HepG2 (cell line): ENCODE results near the gene DYNC1LI1.

Source experiments
- DPF2 ChIP-seq: sonication (generic); formaldehyde crosslinking; IDR thresholded peaks from 2 replicates; pipeline ENCODE4 v1.4.0; 2020; ENCODE audit warnings: mild to moderate bottlenecking, low read depth, missing genetic modification reagents, borderline replicate concordance
- ETS1 ChIP-seq: sonication (generic); formaldehyde crosslinking; IDR thresholded peaks from 2 replicates; pipeline ENCODE4 v1.4.0; 2020; ENCODE audit warnings: missing genetic modification reagents
- GFI1 ChIP-seq: sonication (generic); formaldehyde crosslinking; IDR thresholded peaks from 2 replicates; pipeline ENCODE4 v1.5.0; 2020; ENCODE audit warnings: missing genetic modification reagents, mild to moderate bottlenecking, borderline replicate concordance
- HNF4G ChIP-seq, 2 experiments: sonication (generic) in 1 of 2; formaldehyde crosslinking in 1 of 2; IDR thresholded peaks; 2 replicates each; pipeline versions ENCODE4 v1.4.0 to v1.6.1; 2011 to 2020; ENCODE audit warnings: borderline replicate concordance in 2 of 2, low read depth in 2 of 2, mild to moderate bottlenecking in 2 of 2, low read length in 1 of 2, missing genetic modification reagents in 1 of 2, moderate library complexity in 1 of 2
- NR2F6 ChIP-seq, 2 experiments: IDR thresholded peaks; 2 replicates each; pipeline ENCODE4 v1.6.1; 2016; ENCODE audit warnings: antibody characterized with exemption in 1 of 2, mild to moderate bottlenecking in 1 of 2
- REST ChIP-seq, 2 experiments: IDR thresholded peaks; 2 replicates each; pipeline ENCODE4 v1.6.1; 2011 to 2012; ENCODE audit warnings: low read length in 2 of 2, borderline replicate concordance in 1 of 2, low read depth in 1 of 2, mild to moderate bottlenecking in 1 of 2, moderate library complexity in 1 of 2
- TOPORS ChIP-seq: sonication (generic); formaldehyde crosslinking; IDR thresholded peaks from 2 replicates; pipeline ENCODE4 v1.8.0; 2023; ENCODE audit warnings: mild to moderate bottlenecking, missing genetic modification reagents
- ZNF367 ChIP-seq: sonication (generic); formaldehyde crosslinking; IDR thresholded peaks from 2 replicates; pipeline ENCODE4 v1.4.0; 2020; ENCODE audit warnings: missing genetic modification reagents, borderline replicate concordance
- ZNF773 ChIP-seq: sonication (generic); formaldehyde crosslinking; IDR thresholded peaks from 2 replicates; pipeline ENCODE4 v1.4.0; 2020; ENCODE audit warnings: missing genetic modification reagents, borderline replicate concordance

- no peak for TF ChIP-seq NR2F6 (IDR thresholded peaks at IDR 0.05)
- no peak for TF ChIP-seq NR2F6 (CRISPR knock-in tag; IDR thresholded peaks at IDR 0.05)
- no peak for TF ChIP-seq HNF4G (IDR thresholded peaks at IDR 0.05; ENCODE audit: borderline replicate concordance, low read depth, low read length)
- no peak for TF ChIP-seq HNF4G (CRISPR knock-in tag; IDR thresholded peaks at IDR 0.05; ENCODE audit: borderline replicate concordance, low read depth)
- no peak for TF ChIP-seq TOPORS (CRISPR knock-in tag)
- no peak for TF ChIP-seq ZNF367 (CRISPR knock-in tag)
- no peak for TF ChIP-seq REST (IDR thresholded peaks at IDR 0.05; ENCODE audit: borderline replicate concordance in 1 of 2, low read depth in 1 of 2, low read length in 2 of 2)
- TF ChIP-seq ZNF773 (CRISPR knock-in tag) = no peak
- no peak for TF ChIP-seq ETS1 (CRISPR knock-in tag)
- TF ChIP-seq GFI1 = no peak
- TF ChIP-seq DPF2 (CRISPR knock-in tag) = no peak
These were observed 72.4 kb downstream of the DYNC1LI1 start for GRCh38 chr3:32498252-32498651.
